Stimulated activated CD8-positive, alpha-beta memory T cell treated with anti-CD3 and anti-CD28 coated beads, Interleukin-12 subunit alpha, Interleukin-12 subunit beta, amount 100 ng/mL, for 24 hours (primary cell): Measurements from ENCODE around the gene SDHA.
"Not testable (repeated sequence)": the region's sequence is repeated elsewhere in the genome, so short reads cannot be mapped to it uniquely, and the experiment has no call there.

Source experiments
- DNase-seq: peaks from one replicate; pipeline ENCODE4 v3.0.0-alpha.2; 2020; ENCODE audit errors: extremely low read depth

Gene SDHA

GRCh38 chr5:198516-199196 is 19.5 kb upstream of the SDHA start:
- no peak for DNase-seq

DNA sequence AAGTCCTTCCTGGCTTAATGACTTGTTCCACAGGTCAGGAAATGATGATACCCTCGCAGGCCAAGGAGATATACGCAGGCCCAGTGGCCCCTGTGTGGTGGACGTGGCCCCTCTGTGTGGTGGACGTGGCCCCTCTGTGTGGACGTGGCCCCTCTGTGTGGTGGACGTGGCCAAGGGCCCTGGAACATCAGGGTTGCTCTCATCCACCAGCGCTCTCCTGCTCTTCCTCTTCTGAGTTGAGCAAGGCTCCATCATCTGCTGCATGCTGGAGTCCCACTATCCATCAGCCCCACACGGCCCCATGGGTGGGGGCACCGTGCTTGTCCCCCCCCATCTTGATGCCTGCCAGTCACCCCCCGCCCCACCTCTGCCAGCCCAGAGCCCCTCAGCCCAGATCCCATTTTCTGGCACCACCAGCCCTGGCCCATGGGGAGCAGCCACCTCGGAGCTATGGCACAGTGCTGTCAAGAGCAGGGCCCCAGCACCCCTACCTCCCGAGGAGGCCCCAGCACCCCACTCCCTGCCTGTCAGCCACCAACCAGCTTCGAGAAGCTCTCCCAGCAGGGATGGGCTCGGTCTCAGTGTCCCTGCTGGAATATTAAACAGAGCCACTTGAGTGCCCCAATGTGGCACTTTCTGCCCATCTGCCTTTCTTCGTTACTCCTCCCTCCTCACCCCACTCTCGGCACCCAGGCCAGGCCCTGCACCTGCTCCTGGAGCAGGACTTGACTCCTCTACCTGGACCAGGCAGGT is 18.7 kb upstream of the SDHA start:
- DNase-seq, result no peak

- DNase-seq, result no peak
Observed at GRCh38 chr5:199950-200645, 18.0 kb upstream of the SDHA start.

DNA sequence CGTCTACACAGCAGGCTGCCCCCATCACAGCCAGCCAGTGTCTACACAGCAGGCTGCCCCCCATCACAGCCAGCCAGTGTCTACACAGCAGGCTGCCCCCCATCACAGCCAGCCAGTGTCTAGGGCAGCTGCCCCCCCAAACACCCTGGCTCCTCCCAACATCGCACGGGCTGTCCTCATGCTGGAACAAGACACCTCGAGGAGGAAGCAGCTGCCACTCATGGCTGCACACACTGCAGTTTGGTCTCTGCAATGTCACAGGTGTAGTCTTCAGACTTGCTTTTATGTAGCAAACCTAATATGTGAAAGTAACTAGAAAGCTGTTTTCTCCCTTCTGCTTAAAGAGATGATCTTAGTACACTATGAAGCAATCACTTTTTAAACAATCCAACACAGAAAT is 17.1 kb upstream of the SDHA start:
- no peak for DNase-seq

DNA sequence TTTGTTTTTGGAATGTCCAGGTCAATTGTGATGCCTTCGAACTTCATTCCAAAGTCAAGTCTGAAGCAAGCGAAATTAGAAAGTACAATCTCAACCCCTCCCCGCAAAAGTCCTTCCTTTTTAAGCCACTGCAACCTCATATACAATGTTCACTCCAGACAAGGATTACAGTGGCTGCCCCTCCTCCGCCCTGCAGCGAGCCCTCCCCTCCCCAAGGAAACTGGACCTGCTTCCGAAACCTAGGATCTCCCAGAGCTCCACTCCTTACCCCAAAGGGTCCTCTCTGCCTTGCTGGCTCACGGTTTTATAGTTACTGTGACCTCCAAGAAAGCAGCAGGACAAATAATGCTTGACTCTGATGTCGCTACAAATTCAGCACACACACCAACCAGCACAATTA is 16.4 kb upstream of the SDHA start:
- DNase-seq, result no peak

- no peak for DNase-seq
Observed at GRCh38 chr5:203246-203930, 14.7 kb upstream of the SDHA start.

DNA sequence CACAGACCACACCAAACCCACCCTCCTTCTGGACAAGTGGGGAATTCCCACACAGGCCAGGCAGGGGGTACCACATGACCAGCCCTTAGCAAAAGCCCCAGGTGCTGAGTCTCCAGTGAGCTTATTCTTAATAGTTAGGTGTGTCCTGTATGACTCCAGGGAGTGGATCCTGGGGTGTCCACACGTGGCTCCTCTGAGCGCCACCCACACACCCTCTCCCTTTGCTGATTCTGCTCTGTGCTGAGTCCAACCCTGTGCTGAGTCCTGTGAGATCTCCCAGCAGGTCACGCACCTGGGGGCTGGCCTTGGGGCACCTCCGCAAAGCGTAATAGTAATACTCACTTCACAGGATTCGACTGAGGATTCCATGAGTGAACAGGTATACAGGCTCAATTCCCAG is 14.1 kb upstream of the SDHA start:
- DNase-seq, result no peak

DNA sequence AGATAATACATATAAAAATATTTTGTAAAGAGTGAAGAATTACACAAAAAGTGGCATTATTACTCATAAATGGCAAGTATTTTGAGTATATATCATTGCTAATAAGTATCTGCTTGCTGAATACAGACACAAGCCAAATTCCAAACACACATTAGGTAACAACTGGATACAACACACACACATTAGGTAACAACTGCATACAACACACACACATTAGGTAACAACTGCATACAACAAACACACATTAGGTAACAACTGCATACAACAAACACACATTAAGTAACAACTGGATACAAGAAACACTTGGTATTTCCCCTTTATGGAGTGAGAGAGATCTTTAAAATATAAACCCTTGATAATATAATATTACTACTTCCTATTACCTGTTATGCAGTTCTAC is 13.7 kb upstream of the SDHA start:
- DNase-seq, result no peak

DNA sequence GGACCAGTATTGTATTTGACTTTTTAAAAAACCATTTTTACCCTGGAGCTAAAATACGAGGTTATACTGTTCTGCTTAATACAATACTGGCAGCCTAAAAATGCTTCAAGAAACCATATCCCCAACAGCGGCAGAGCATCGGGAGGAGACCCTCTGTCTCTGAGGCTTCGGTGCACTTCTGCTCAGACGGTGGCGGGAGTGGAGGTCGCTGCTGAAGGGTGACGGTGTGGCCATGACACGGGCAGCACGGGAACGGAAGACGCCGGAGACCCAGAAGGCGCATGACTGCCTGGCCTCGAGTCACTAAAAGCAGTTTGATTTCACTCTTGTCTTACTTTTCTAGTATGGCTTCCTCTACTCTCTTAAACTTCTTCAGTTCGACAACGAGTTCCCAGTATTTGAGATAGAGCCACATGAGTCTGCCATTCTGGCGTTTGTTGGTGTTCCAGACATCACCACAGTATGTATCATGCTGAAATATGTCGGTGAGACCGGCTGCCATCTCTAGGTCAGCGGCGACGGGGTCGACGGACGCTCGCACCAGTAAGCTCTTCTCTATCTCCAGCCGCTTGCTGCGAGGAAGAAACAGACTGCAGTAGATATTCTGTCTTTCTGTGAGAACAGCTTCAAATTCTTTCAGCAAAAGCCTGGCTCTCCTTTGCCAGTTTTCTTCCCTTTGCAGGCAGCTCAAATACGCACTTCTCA is 13.0 kb upstream of the SDHA start:
- no peak for DNase-seq

DNA sequence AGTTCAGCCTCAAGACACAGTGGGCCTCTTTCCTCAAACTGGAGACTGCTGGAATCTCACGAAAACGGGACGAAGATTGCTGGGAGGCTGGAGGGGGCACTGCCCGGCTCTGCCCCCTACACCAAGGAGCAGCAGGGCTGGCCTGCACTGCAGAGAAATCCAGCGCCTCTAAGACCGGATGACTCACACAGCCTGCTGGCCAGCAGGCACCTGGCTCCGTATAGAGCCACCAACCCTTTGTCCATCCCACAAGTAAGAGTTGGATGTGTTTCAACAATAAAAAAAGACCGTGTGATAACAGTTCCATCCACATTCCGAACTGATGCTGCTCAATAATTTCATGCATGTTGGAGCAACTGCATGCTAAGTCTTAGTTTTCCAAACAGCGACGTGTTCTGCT is 11.7 kb upstream of the SDHA start:
- DNase-seq, result no peak

GRCh38 chr5:206927-207536 is 11.1 kb upstream of the SDHA start:
- DNase-seq, result no peak

GRCh38 chr5:207599-207998 is 10.5 kb upstream of the SDHA start:
- no peak for DNase-seq

DNA sequence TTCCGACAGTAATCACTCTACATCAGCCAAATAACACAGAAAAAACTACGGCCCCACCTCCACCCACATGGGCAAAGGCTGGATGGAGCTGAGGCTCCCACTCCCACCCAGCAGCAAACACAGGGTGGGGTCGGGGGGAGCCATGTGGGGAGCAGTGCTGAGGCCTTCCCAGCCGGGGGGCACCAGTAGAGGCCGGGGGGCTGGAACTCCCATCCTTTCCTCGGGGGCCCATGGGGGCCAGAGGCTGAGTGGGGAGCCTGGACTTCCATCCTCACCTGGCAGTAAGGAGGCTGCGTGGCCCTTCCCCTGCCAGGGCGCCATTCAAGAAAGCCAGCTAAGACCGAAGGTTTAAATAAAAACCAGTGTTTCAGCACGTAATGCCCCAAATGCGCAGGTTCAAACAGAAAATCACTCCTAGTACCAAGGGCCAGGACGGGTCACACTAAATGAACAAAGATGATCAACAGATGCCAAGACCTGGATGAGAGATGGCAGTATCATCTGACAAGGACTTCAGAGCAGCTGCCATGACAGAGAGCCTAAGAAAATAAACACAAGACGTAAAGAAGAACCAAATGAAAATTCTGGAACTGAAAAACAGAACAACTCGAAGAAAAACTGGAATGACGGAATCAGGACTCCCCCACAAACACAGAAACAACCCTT is 9.5 kb upstream of the SDHA start:
- no peak for DNase-seq

DNA sequence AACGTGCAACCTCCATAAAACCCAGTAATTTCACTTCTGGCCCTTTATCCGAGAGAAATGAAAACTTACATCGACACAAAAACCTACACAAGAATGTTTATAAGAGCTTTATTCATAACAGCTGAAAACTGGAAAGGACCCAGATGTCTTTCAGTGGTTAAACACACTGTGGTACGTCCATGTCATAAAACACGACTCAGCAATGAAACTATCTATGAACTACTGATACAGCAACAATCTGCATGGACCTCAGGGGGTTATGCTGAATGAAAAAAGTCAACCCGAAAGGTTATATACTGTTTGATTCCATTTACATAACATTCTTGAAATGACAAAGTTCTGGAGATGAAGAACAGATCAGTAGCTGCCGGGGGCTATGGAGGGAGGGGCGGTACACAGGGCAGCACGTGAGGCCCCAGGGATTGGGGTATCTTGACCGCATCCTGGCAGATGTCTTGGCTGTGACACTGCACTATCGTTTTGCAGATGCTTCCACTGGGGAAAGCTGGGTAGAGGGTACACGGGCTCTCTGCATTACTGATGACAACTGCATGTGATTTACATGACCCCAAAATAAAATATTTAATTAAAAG is 4.2 kb upstream of the SDHA start:
- DNase-seq, result no peak

DNA sequence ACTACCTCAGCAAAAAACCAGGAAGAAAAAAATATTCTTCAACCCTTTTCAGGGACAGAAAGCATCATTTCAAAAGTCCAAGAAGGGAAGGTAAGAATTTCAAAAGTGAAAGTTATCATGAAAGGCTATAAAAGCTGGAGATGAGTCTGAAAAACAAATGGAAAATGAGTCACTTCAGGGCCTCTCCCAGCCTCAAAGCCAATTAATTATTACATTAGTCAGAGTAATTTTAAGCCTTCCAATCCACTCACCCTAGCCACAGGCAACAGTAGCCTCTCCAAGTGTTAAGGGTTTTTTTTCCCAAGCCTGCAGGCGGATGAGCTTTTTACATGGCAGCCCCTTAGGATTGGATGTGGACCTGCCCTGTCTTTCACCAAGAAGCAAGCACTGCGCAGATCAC is 2.9 kb upstream of the SDHA start:
- DNase-seq, result not testable (repeated sequence)

DNA sequence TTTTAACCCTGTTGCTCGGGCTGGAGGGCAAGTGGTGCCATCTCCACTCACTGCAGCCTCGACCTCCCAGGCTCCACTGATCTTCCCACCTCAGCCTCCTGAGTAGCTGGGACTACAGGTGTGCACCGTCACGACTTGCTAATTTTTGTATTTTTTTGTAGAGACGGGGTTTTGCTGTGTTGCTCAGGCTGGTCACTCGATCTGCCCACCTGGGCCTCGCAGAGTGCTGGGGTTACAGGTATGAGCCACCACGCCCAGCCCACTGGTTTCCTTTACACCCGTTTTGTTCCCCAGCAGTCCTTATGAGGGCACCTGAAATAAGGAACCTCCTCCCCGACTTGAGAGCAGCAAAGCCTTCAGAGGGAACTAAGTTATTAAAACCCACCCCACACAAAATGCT is 2.0 kb upstream of the SDHA start:
- not testable (repeated sequence) for DNase-seq

DNA sequence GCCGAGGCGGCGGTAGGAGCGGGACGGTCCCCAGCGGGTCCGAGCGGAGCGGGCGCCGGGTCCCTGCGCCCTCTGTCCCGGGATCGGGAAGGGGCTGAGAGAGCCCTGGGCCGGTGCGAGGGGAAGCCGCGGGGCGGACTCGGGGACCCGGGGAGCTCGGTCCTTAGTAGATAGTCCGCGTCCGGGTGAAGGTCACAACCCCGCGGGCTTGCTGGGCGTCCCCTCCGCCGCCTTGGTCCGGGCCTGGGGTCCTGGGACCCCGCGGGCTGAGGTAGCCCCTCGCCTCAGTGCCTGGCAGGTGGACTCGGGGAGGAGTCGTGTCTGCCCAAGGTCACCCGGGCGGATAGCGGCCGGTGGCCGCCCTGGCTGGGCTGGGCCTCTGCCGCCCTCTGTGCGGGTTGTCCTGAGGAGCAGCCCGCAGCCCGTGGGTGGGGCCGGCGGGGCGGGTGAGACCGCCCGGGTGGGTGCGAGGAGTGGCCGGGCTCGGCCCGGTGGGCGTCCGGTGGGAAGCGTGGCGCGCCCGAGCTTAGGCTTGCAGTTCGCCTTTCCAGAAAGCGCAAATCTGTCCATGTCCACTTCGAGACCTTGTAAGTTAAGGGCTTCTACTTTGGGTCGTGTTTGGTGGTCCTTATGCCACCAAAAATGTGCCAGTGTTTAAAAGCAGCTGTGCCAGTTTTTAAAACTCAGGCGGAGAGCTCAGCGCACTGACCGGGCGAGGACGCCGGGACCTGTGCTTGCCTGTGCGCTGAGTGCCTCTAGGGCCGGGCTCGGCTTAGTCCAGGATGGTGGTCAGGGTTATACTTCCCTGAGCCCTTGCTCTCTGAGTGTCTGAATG is 554 bp downstream of the SDHA start:
- no peak for DNase-seq

- no peak for DNase-seq
Observed at GRCh38 chr5:219460-219863, 1.3 kb downstream of the SDHA start.

- DNase-seq, result no peak
Observed at GRCh38 chr5:219991-220390, 1.9 kb downstream of the SDHA start.
